K562 (cell line): Measurements from ENCODE around the gene GFI1B. TPM values are rescaled to one million over a fixed set of nuclear protein-coding genes. Genes with fewer than 3 reads are reported as not detected.
A peak's percentile ranks its signal among the peaks of the same experiment; 100 is the strongest.

ENCODE experiments used
- CTCF ChIP-seq, 3 experiments: IDR thresholded peaks in 2 of 3; conservative IDR thresholded peaks in 1 of 3; 2 replicates each; pipeline ENCODE4 v1.5.1; 2011 to 2012; ENCODE audit warnings: low read length in 3 of 3, mild to moderate bottlenecking in 3 of 3, control low read depth in 2 of 3, improper control_type of control experiment in 1 of 3, inconsistent platforms in 1 of 3, low read depth in 1 of 3, mixed read lengths in 1 of 3, moderate library complexity in 1 of 3; ENCODE audit not compliant: insufficient read depth in 2 of 3
- ESRRA ChIP-seq: fragments of 450-650 bp; IDR thresholded peaks from 2 replicates; pipeline ENCODE4 v1.6.1; 2014; ENCODE audit warnings: low read depth, mild to moderate bottlenecking, moderate library complexity, borderline replicate concordance
- ETV5 ChIP-seq: sonication (generic); formaldehyde crosslinking; IDR thresholded peaks from 2 replicates; pipeline ENCODE4 v1.4.0; 2020; ENCODE audit warnings: low read depth, mild to moderate bottlenecking, missing genetic modification reagents
- FOXP1 ChIP-seq: sonication (generic); formaldehyde crosslinking; IDR thresholded peaks from 2 replicates; pipeline ENCODE4 v1.8.0; 2022; ENCODE audit warnings: mild to moderate bottlenecking, missing genetic modification reagents
- HOXB6 ChIP-seq: fragments of 250-450 bp; sonication (Bioruptor Pico); IDR thresholded peaks from 2 replicates; pipeline ENCODE4 v1.5.1; 2022; ENCODE audit warnings: mild to moderate bottlenecking, borderline replicate concordance
- KAT7 ChIP-seq: sonication (generic); formaldehyde crosslinking; IDR thresholded peaks from 2 replicates; pipeline ENCODE4 v1.8.0; 2022; ENCODE audit warnings: missing genetic modification reagents, mild to moderate bottlenecking, borderline replicate concordance
- MTA2 ChIP-seq: fragments of 450-650 bp; IDR thresholded peaks from 2 replicates; pipeline ENCODE4 v1.6.1; 2016; ENCODE audit warnings: low read depth
- NCOA2 ChIP-seq, 2 experiments: fragments of 450-650 bp; IDR thresholded peaks; 2 replicates each; pipeline ENCODE4 v1.6.1; 2018; ENCODE audit warnings: mild to moderate bottlenecking in 2 of 2, moderate library complexity in 1 of 2; ENCODE audit not compliant: partially characterized antibody in 2 of 2
- NFATC3 ChIP-seq: fragments of 450-650 bp; IDR thresholded peaks from 2 replicates; pipeline ENCODE4 v1.6.1; 2017; ENCODE audit warnings: mild to moderate bottlenecking
- RBBP5 ChIP-seq: fragments of 200-600 bp; sonication (generic); IDR thresholded peaks from 2 replicates; pipeline ENCODE4 v1.6.1; 2012; ENCODE audit warnings: borderline replicate concordance, mild to moderate bottlenecking, low read length, control low read depth, inconsistent platforms; ENCODE audit not compliant: insufficient read depth, poor library complexity, severe bottlenecking
- RBM34 ChIP-seq: fragments of 200-400 bp; formaldehyde crosslinking; IDR thresholded peaks from 2 replicates; pipeline ENCODE4 v1.6.1; 2018; ENCODE audit warnings: low read length, borderline replicate concordance; ENCODE audit not compliant: insufficient read depth
- SAP30 ChIP-seq: fragments of 200-600 bp; sonication (generic); IDR thresholded peaks from 2 replicates; pipeline ENCODE4 v1.6.1; 2012; ENCODE audit warnings: borderline replicate concordance, low read depth, mild to moderate bottlenecking, moderate library complexity, low read length, control low read depth, inconsistent platforms; ENCODE audit not compliant: insufficient read depth, poor library complexity, severe bottlenecking
- SMARCA5 ChIP-seq: fragments of 450-650 bp; IDR thresholded peaks from 2 replicates; pipeline ENCODE4 v1.6.1; 2016
- SMARCB1 ChIP-seq: IDR thresholded peaks from 2 replicates; pipeline ENCODE4 v1.6.1; 2011; ENCODE audit warnings: improper control_type of control experiment, low read depth; ENCODE audit not compliant: insufficient read length
- SP2 ChIP-seq: IDR thresholded peaks from 2 replicates; pipeline ENCODE4 v1.6.1; 2011; ENCODE audit warnings: mild to moderate bottlenecking, low read depth, low read length, moderate library complexity; ENCODE audit not compliant: poor library complexity, severe bottlenecking; ENCODE audit errors: extremely low read depth
- TAF15 ChIP-seq: fragments of 200-400 bp; formaldehyde crosslinking; IDR thresholded peaks from 2 replicates; pipeline ENCODE4 v1.6.1; 2017; ENCODE audit warnings: mild to moderate bottlenecking, low read depth, low read length, moderate library complexity
- ZBTB1 ChIP-seq: sonication (generic); formaldehyde crosslinking; IDR thresholded peaks from 2 replicates; pipeline ENCODE4 v1.8.1; 2023; ENCODE audit warnings: missing genetic modification reagents, low read depth, mild to moderate bottlenecking, borderline replicate concordance
- ZNF57 ChIP-seq: fragments of 450-650 bp; formaldehyde crosslinking; IDR thresholded peaks from 2 replicates; pipeline ENCODE4 v1.4.0; 2020; ENCODE audit warnings: mild to moderate bottlenecking, moderate library complexity
- ZNF589 ChIP-seq: fragments of 200-800 bp; sonication (Bioruptor generic); IDR thresholded peaks from 2 replicates; pipeline ENCODE4 v1.6.1; 2016; ENCODE audit warnings: low read depth, missing genetic modification characterization, missing compliant biosample characterization
- ZNF639 ChIP-seq, 2 experiments: fragments of 200-800 bp in 1 of 2; sonication (Bioruptor generic) in 1 of 2; sonication (generic) in 1 of 2; formaldehyde crosslinking in 1 of 2; IDR thresholded peaks in 1 of 2; conservative IDR thresholded peaks in 1 of 2; 2 replicates each; pipeline versions ENCODE4 v1.5.0 to v1.6.1; 2016 to 2020; ENCODE audit warnings: missing compliant biosample characterization in 1 of 2, missing genetic modification characterization in 1 of 2, missing genetic modification reagents in 1 of 2
- polyA plus RNA-seq, 8 experiments: library from polyadenylated mRNA; depleted of rRNA in 4 of 8; stranded (reverse) in 5 of 8; unstranded in 3 of 8; fragments of >200 nt; fragmentation: Nextera tagmentation in 2 of 8; fragmentation: Illumina TruSeq in 1 of 8; extraction: Ambion mirVana in 2 of 8; extraction: Trizol in 1 of 8; gene quantifications; 2 replicates each; pipeline versions ENCODE4 v1.2.1 to v1.2.3, GENCODE V29; 2011 to 2014; ENCODE audit warnings: inconsistent platforms in 1 of 8, missing spikeins in 1 of 8
- total RNA-seq, 7 experiments: library from RNA; depleted of rRNA in 6 of 7; stranded (reverse); fragments of >200 nt in 6 of 7; fragmentation: Illumina TruSeq in 2 of 7; extraction: Trizol in 2 of 7; gene quantifications; 2 replicates each; pipeline versions ENCODE4 v1.2.1 to v1.2.3, GENCODE V29; 2011 to 2021; ENCODE audit warnings: low replicate concordance in 1 of 7
- TF ChIP-seq, protein P1 (sequence below), 2 experiments: fragments of 450-650 bp in 1 of 2; sonication (generic) in 1 of 2; formaldehyde crosslinking in 1 of 2; IDR thresholded peaks in 1 of 2; conservative IDR thresholded peaks in 1 of 2; 2 replicates each; pipeline versions ENCODE4 v1.6.1 to v1.8.1; 2016 to 2023; ENCODE audit warnings: mild to moderate bottlenecking in 2 of 2, moderate library complexity in 2 of 2, inconsistent platforms in 1 of 2, missing genetic modification reagents in 1 of 2

GFI1B gene
- total and polyA plus RNA-seq, 9 of the 15 experiments (the other 6 are each of a cell fraction or from before 2014, with no cell fraction given) = 8.0 to 75.7 (median 34.5) TPM

GRCh38 chr9:132944294-132945185, 34.0 kb upstream of the GFI1B start, which contains the start of gene TSC1 (continued):
- peak in 1 of 3 experiments; percentile 4; a peak in 1 of 6 replicates for TF ChIP-seq CTCF (IDR thresholded peaks at IDR 0.05 in 2 of 3, conservative IDR thresholded peaks at IDR 0.05 in 1 of 3; ENCODE audit: insufficient read depth in 2 of 3, low read depth in 1 of 3, low read length in 3 of 3)
- TF ChIP-seq NCOA2 (IDR thresholded peaks at IDR 0.05; ENCODE audit: partially characterized antibody in 2 of 2) = no peak
- TF ChIP-seq RBM34 = no peak
- TF ChIP-seq, protein P1, sequence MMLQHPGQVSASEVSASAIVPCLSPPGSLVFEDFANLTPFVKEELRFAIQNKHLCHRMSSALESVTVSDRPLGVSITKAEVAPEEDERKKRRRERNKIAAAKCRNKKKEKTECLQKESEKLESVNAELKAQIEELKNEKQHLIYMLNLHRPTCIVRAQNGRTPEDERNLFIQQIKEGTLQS (IDR thresholded peaks at IDR 0.05) = peak; percentile 89
- TF ChIP-seq, protein P1 (CRISPR knock-in tag; conservative IDR thresholded peaks at IDR 0.05) = peak; percentile 79; the same call in 1 of the 2 replicates
- TF ChIP-seq ZNF639 (CRISPR knock-in tag; conservative IDR thresholded peaks at IDR 0.05 in 1 of 2, IDR thresholded peaks at IDR 0.05 in 1 of 2) = 0 out of 4 replicates have a peak, but pooled peaks have one; percentile 0 to 61
- no peak for TF ChIP-seq SP2
- TF ChIP-seq TAF15 = no peak
- TF ChIP-seq ZBTB1 (CRISPR knock-in tag) = no peak
- TF ChIP-seq KAT7 (CRISPR knock-in tag) = no peak; the same call in 1 of the 2 replicates
- no peak for TF ChIP-seq SMARCA5
- peak; percentile 68; the same call in 1 of the 2 replicates for TF ChIP-seq FOXP1 (CRISPR knock-in tag)
- TF ChIP-seq SMARCB1 = no peak
- TF ChIP-seq NFATC3 = no peak
- TF ChIP-seq RBBP5 = peak; percentile 89
- TF ChIP-seq MTA2 = no peak
- no peak for TF ChIP-seq ZNF57 (CRISPR knock-in tag)
- peak; percentile 60; the same call in 1 of the 2 replicates for TF ChIP-seq ZNF589 (CRISPR knock-in tag)
- TF ChIP-seq SAP30 = peak; percentile 94
- peak; percentile 79 for TF ChIP-seq ESRRA
- TF ChIP-seq HOXB6 (CRISPR knock-in tag) = no peak
- no peak; the same call in 1 of the 2 replicates for TF ChIP-seq ETV5 (CRISPR knock-in tag)
